ENCODE results near the gene PIEZO2. TPM values are rescaled to one million over a fixed set of nuclear protein-coding genes. Genes with fewer than 3 reads are reported as not detected.
"Not testable (repeated sequence)": the region's sequence is repeated elsewhere in the genome, so short reads cannot be mapped to it uniquely, and the experiment has no call there.

PIEZO2 gene
- total RNA-seq, 1 donor from 2014 or later = 212 TPM

- no peak for DNase-seq (ENCODE audit: low read depth in 2 of 2)
Measured at GRCh38 chr18:11150271-11150615, 874 bp upstream of the PIEZO2 start.

DNA sequence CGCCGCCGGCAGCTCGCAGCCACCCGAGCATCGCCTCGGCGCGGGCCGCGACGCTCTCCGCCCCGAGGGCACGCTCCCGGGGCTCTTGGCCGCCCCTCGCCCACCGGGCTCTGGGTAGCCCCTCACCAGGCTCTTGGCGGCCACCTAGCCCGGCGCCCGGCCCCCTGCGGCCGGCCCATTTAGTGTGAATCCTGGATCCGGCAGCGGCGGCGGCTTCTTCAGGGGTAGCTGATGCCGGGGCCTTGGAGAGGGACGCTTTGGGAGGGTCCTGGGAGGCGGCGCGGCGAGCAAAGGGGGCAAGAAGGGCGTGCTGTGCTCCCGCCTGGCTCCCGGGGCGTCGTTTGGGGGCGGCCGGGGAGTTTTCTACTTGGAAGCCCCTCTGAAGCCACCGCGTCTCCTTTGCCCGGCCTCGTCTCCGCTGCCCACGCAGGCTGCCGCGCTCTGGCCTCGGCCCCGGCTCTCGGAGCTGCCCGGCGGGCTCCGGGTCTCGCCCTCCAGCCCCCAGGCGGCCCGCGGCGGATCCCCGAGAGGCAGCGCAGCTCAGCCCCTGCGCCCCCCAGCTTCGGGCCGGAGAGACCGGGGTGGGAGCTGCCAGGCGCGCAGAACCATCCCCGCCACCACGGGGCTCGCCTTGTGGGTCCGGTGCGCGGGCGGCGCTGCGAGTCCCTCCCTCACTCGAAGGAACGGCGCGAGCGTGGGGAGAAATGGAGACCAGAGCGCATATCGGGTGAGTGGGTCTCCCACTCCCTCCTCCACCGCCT lies 509 bp downstream of the PIEZO2 start:
- peak in 1 of 2 donors; percentile 24 for DNase-seq (ENCODE audit: low read depth in 2 of 2)

DNA sequence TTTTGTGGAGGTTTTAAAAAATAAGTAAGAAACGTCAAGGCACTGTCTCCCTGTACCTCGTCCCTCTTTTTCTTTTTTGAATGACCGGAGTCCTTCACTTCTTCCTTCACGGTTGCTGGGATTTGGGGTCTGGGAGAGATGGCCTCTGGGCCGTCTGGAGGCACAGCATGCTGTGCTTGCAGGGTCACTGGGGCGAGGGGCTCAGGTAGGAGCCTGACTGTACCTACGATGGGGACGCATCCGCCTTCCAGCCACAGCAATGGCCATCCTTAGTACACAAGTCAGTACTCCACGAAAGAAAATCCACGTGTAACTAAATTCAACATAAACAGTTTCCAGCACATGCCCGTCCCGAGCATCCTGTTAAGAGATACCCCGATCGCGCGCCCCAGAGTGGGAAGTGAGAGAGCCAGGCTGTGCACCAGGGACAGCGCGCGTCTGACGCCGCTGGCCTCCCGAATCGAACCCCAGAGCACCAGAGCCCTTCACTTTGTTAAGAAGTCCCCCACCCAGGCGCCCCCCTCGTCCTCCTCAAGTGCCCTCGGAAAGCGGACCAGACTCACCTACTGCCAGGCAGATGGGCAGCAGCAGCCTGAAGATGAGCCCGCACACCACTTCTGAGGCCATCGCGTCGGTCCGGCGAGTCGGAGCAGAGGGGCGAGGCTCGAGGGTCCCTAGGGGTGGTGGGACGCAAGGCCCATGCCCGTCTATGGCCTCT lies 1.2 kb downstream of the PIEZO2 start:
- DNase-seq (ENCODE audit: low read depth in 2 of 2) = peak in 1 of 2 donors; percentile 48

- peak in 1 of 2 donors; percentile 25 for DNase-seq (ENCODE audit: low read depth in 2 of 2)
Measured at GRCh38 chr18:11147371-11147951, 1.9 kb downstream of the PIEZO2 start.

DNA sequence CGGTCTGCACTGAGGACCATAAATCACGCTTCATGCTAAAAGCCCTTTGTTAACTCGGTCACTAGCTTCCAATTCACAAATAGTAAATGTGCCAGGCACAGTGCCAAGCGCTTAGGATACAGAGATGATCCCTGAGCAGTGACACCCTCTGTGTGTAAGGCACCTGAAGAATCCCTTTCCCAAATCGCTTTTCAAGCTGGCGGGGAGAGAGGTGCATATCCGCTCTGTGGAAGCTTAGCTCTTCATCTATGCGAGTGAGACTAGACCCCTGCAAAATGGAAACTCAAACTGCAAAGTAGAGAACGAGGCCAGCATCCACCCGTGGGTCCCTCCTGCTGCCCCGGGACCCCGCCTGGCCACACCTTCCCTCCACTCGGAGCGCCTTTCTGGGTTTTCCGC lies 2.4 kb downstream of the PIEZO2 start:
- peak in 1 of 2 donors; percentile 12 for DNase-seq (ENCODE audit: low read depth in 2 of 2)

GRCh38 chr18:11146238-11146946 lies 3.0 kb downstream of the PIEZO2 start:
- DNase-seq (ENCODE audit: low read depth in 2 of 2) = peak in 1 of 2 donors; percentile 25

DNA sequence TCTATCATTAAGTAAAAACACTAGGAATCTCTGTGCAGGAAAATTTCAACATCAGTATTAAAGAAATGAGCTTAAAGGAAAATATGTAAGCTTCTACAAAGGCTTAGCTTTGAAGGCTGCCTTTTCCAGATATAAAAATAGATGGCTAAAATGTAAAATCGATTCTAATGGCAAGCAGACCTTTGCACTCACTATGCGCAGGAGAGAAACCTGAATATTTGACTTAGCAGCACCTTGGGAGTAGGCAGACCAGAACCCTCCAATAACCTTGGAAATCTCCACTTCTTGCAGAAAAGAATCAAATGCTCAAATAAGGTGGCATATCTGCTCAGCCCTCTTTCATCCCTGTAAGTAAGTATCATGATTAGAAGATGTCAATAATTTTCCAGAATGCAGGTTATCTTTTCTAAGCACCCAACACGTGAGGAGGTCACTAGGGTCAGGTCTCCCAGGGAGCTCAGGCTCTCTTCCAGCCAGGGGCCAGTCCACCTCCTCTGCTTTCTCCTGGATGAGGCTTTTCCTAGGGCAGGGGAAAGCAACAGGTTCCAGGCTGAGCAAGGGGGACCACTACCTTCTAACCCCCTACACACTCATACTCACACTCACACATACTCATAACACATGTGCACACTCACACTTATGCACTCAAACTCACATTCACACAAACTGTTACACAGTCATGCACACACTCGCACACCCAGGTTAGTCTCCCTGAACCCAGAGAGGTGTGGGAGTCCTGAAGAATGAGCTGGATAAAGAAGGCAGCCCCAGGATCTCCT lies 3.8 kb downstream of the PIEZO2 start:
- DNase-seq (ENCODE audit: low read depth in 2 of 2) = no peak

- DNase-seq (ENCODE audit: low read depth in 2 of 2) = no peak
Measured at GRCh38 chr18:11137400-11137799, 12.0 kb downstream of the PIEZO2 start.

DNA sequence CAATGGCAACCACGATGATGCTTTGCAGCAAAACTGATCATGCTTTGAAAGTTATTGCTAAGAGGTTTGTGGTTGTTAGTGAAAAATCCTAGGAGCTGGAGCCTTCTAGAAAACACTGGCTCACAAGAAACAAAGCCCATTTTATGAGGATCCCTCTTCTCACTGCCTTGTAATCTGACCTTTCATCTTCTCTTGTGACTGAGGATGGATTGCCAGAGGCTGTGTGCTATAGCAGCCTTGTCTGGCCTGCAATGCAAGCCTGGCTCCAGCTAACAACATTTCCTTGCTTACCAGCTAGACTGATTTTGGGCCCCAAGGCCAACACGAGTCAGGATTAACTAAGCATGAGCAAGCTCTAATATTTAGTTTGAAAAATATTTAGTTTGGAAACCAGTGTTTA lies 13.1 kb downstream of the PIEZO2 start:
- no peak for DNase-seq (ENCODE audit: low read depth in 2 of 2)

- no peak for DNase-seq (ENCODE audit: low read depth in 2 of 2)
Measured at GRCh38 chr18:11134940-11135339, 14.4 kb downstream of the PIEZO2 start.

DNA sequence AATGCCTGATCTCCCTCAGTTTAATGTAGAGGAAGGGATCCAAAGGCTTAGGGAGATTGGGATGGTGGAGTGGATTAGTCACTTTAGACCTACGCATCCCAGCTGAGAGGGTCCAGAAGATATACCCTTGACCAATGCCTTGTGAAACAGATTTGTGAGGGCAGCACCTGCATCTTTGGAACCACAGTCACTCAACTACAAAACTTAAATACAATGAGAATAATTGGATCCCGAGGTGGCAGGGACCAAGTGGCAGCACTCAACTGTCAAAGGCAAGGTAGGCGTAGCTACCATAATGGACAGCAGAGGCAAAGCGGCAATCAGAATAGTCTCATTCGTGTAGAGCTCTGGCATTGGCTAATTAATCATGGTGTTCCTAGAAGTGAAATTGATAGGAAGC lies 20.3 kb downstream of the PIEZO2 start:
- not testable (repeated sequence) for DNase-seq (ENCODE audit: low read depth in 2 of 2)

GRCh38 chr18:11125492-11126315 lies 23.7 kb downstream of the PIEZO2 start:
- peak; percentile 54 to 79 for DNase-seq (ENCODE audit: low read depth in 2 of 2)

DNA sequence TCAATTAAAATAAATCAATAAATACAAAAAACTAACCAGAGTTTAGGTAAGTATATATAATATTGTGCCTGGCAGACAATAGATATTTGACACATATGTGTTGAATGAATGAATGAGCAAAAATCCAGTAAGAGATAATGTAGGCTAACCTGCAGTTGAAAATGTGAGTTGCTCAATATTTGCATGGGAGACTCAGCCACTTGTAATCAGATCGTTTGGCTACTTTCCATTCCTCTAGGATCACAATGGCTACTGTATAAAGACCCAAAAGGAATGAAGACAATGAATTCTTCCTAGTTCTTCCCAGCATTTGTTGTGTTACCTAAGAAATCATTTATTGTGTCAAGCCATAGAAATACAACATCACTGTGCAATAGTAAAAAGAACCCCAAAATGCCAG lies 25.3 kb downstream of the PIEZO2 start:
- DNase-seq (ENCODE audit: low read depth in 2 of 2) = no peak

- DNase-seq (ENCODE audit: low read depth in 2 of 2) = no peak
Measured at GRCh38 chr18:11121443-11121849, 27.9 kb downstream of the PIEZO2 start.

GRCh38 chr18:11119959-11120587 lies 29.3 kb downstream of the PIEZO2 start:
- DNase-seq (ENCODE audit: low read depth in 2 of 2) = peak in 1 of 2 donors; percentile 12

DNA sequence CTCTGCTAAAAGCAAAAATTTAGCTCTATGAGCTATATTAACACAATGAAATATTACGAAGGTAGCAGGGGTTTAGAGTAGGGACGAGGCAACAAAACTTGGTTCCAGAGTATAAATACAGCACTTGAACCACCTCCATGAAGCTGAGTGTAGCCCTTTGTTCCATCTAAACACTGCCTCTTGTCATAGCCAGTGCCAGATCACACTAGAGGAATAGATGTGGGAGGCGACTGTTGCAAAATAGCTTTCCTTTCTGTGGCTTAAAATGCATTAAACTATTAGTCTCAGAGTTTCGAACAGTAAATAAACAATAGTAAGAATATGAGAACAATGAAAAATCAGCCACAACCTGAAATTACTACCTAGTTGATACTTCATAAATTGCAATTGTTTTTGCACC lies 29.8 kb downstream of the PIEZO2 start:
- no peak for DNase-seq (ENCODE audit: low read depth in 2 of 2)

GRCh38 chr18:11118051-11118766 lies 31.2 kb downstream of the PIEZO2 start:
- no peak for DNase-seq (ENCODE audit: low read depth in 2 of 2)

- no peak for DNase-seq (ENCODE audit: low read depth in 2 of 2)
Measured at GRCh38 chr18:11115276-11115675, 34.1 kb downstream of the PIEZO2 start.

DNA sequence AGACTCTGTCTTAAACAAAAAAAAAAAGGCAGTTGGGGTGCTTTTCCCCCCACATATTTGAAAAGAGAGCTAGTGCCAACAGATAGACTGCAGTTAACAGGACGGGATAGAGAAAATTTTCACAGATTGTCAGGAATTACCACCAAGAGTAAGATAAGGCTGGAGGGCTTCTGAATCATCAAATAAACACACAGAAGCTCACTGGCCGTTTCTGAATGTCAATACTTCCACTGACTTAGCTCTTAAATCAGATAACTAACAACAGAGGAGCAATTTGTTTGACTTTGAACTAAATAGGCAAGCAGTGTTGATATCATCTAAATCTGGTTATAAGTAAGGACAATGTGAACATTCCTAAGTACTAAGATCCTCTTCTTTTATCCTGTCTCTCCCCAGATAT lies 34.7 kb downstream of the PIEZO2 start:
- peak in 1 of 2 donors; percentile 15 for DNase-seq (ENCODE audit: low read depth in 2 of 2)
